Hepatocyte (in vitro differentiated cells): ENCODE measurements around the gene FLYWCH2. TPM values are rescaled to one million over a fixed set of nuclear protein-coding genes. Genes with fewer than 3 reads are reported as not detected.

ENCODE experiments used
- DNase-seq: peaks from one replicate; pipeline ENCODE4 v3.0.0-alpha.2; 2016; ENCODE audit warnings: low spot score
- H2AFZ ChIP-seq: fragments of 200-600 bp; sonication (generic); 2 replicates; pipeline ENCODE4 v1.6.0; 2016; ENCODE audit warnings: antibody characterized with exemption, mild to moderate bottlenecking
- H3K27ac ChIP-seq: fragments of 200-600 bp; sonication (generic); 2 replicates; pipeline ENCODE4 v1.5.1; 2016; ENCODE audit warnings: mild to moderate bottlenecking
- H3K27me3 ChIP-seq: fragments of 200-600 bp; sonication (generic); 2 replicates; pipeline ENCODE4 v1.6.1; 2016
- H3K36me3 ChIP-seq: fragments of 200-600 bp; sonication (generic); replicated peaks from 2 replicates; pipeline ENCODE4 v1.5.1; 2016; ENCODE audit warnings: low read depth; ENCODE audit not compliant: insufficient read depth
- H3K4me1 ChIP-seq: fragments of 200-600 bp; sonication (generic); 2 replicates; pipeline ENCODE4 v1.5.1; 2016; ENCODE audit warnings: mild to moderate bottlenecking, moderate library complexity; ENCODE audit not compliant: insufficient read depth
- H3K4me2 ChIP-seq: fragments of 200-600 bp; sonication (generic); 2 replicates; pipeline ENCODE4 v1.6.0; 2016
- H3K4me3 ChIP-seq: fragments of 200-600 bp; sonication (generic); 2 replicates; pipeline ENCODE4 v1.5.1; 2016; ENCODE audit warnings: mild to moderate bottlenecking
- H3K79me2 ChIP-seq: fragments of 200-600 bp; sonication (generic); 2 replicates; pipeline ENCODE4 v1.6.0; 2017; ENCODE audit warnings: mild to moderate bottlenecking
- H3K9me2 ChIP-seq: fragments of 200-600 bp; sonication (generic); replicated peaks from 2 replicates; pipeline ENCODE4 v1.6.0; 2017; ENCODE audit warnings: mild to moderate bottlenecking; ENCODE audit not compliant: insufficient read depth
- H3K9me3 ChIP-seq: fragments of 200-600 bp; sonication (generic); 2 replicates; pipeline ENCODE4 v1.5.1; 2016; ENCODE audit warnings: low read depth, mild to moderate bottlenecking
- H4K20me1 ChIP-seq: fragments of 200-600 bp; sonication (generic); 2 replicates; pipeline ENCODE4 v1.6.0; 2016; ENCODE audit warnings: mild to moderate bottlenecking; ENCODE audit not compliant: insufficient read depth, poor library complexity, severe bottlenecking
- EZH2 ChIP-seq: fragments of 200-600 bp; sonication (generic); IDR thresholded peaks from 2 replicates; pipeline ENCODE4 v1.6.1; 2016; ENCODE audit warnings: antibody characterized with exemption, mild to moderate bottlenecking, borderline replicate concordance
- EZH2phosphoT487 ChIP-seq: fragments of 200-600 bp; sonication (generic); IDR thresholded peaks from one replicate; pipeline ENCODE4 v1.6.1; 2018; ENCODE audit warnings: antibody characterized with exemption, mild to moderate bottlenecking, low read depth, moderate library complexity; ENCODE audit not compliant: unreplicated experiment, severe bottlenecking
- WGBS: methylation state at CpG from one replicate; pipeline ENCODE4 v1.1.6; 2016; ENCODE audit warnings: low lambda C conversion rate; ENCODE audit errors: missing lambda C conversion rate; 5-methylcytosine and 5-hydroxymethylcytosine counted together
- polyA plus RNA-seq: library from polyadenylated mRNA; unstranded; fragments of >200 nt; fragmentation: Nextera tagmentation; extraction: Ambion mirVana; gene quantifications from 2 replicates; pipeline ENCODE4 v1.2.1, GENCODE V29; 2016
- total RNA-seq: library from RNA; depleted of rRNA; stranded (reverse); fragments of >200 nt; gene quantifications from 2 replicates; pipeline ENCODE4 v1.2.3, GENCODE V29; 2014
- TF ChIP-seq, protein P1 (sequence below): fragments of 200-600 bp; sonication (generic); IDR thresholded peaks from 2 replicates; pipeline ENCODE4 v1.5.1; 2016; ENCODE audit warnings: antibody characterized with exemption, mild to moderate bottlenecking; ENCODE audit not compliant: poor library complexity

FLYWCH2 gene
- total and polyA plus RNA-seq, 2 experiments from 2014 or later: 40.0 to 45.1 TPM

DNA sequence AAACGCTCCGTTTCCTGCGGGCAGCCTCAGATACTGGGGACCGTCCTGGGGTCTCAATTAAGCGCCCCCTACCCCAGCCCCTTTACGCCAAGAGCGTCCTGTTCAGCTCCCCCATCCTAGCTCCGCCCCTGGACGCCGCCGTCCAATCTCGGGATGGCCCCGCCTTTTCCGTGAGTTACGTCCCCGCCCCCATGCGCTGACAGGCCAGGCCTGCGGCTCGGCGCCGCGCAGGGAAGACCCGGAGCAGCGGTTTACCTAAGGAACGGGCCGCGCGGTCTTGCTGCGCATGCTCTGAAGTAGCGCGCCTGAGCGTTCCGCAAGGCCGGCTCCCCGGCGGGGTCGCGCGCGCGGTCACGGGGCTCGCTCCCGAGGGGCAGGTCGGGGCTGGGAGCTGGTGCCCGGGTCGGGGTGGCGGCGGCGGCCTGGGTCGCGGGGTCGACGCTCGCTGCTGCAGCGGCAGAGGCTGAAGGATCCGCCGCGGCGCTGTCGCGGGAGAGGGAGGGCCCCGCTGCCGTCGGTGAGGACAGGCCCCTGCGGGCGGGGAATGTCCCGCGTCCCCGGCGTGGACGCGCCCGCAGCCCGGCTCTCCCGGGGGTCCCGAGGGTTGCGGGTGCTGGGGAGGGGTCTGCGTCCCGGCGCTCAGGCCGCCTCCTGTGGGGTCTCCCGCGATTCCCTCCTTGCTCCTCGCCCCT, 28.8 kb downstream of the FLYWCH2 start, which contains the start of gene FLYWCH1:
FLYWCH1 (plus strand) TSS at position 294 of the 692 bp plus-strand sequence. CDS start 17,755 bp downstream, outside the sequence.
- Histone ChIP-seq H3K9me3 (no peaks in the 10 kb centered on the region), H2AFZ (peak within 1 kb of the TSS; percentile 95), H3K4me3 (peak within 1 kb of the TSS; percentile 97), H3K4me2 (peak within 1 kb of the TSS; percentile 97), H3K36me3 (no peaks in the 10 kb centered on the region), H3K79me2 (no peaks in the 10 kb centered on the region), H3K27ac (peak within 1 kb of the TSS; percentile 52), H3K9me2 (no peaks in the 10 kb centered on the region), H3K4me1 (peaks cover 7% of the 10 kb centered on the region), H3K27me3 (no peaks in the 10 kb centered on the region), H4K20me1 (no peaks in the 10 kb centered on the region)
- TF ChIP-seq EZH2 (no peak), EZH2phosphoT487 (no peak)
- TF ChIP-seq, protein P1, sequence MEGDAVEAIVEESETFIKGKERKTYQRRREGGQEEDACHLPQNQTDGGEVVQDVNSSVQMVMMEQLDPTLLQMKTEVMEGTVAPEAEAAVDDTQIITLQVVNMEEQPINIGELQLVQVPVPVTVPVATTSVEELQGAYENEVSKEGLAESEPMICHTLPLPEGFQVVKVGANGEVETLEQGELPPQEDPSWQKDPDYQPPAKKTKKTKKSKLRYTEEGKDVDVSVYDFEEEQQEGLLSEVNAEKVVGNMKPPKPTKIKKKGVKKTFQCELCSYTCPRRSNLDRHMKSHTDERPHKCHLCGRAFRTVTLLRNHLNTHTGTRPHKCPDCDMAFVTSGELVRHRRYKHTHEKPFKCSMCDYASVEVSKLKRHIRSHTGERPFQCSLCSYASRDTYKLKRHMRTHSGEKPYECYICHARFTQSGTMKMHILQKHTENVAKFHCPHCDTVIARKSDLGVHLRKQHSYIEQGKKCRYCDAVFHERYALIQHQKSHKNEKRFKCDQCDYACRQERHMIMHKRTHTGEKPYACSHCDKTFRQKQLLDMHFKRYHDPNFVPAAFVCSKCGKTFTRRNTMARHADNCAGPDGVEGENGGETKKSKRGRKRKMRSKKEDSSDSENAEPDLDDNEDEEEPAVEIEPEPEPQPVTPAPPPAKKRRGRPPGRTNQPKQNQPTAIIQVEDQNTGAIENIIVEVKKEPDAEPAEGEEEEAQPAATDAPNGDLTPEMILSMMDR: no peak
- DNase-seq: peak; percentile 100
- 1% methylated on average over 50 of the region's 85 CpGs for WGBS

DNA sequence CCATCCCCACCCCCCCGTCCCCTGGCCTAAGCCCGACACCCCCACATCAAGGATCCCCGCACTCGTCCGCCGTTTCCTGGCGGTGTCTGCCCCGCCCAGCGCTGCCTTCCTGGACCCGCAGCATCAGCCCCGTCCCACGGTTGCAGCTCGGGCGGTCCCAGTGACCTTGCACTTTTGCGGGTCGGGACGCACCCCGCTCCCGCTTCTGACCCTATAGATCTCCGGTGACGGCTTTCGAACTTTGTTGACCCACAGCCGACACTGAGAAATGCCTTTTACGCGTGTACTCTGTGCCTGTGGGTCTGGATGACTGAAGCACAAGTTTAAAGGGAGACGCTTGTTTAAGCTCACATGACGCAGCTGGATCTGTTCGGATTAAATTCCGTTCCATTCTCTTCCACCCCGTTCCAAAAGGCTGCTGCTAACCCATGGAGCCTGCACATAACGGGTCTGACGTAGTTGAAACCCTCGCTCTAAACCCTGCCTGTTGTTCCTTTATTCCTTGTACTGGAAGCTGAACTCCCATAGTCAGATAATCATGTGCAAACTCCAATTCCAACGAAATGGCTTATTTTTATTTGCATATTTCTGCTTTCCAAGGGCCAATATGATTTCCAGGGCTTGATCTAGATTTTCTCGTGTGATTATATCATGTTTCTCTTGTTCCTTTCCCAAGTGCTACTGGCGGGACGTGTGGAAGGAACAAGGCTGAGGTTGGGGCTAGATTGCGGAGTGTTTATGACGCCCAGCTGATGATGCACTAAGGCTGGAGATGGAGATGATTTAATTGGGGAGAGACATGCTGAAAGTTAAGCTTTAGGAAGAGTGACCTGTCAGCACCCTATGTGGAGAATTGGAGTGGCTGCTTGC, 29.6 kb downstream of the FLYWCH2 start:
- 8% methylated on average over 34 of the region's 39 CpGs for WGBS
- peak overlapping the region; percentile 97 for H3K4me2 ChIP-seq
- no peak for TF ChIP-seq EZH2phosphoT487
- TF ChIP-seq, protein P1: no peak
- TF ChIP-seq EZH2: no peak

DNA sequence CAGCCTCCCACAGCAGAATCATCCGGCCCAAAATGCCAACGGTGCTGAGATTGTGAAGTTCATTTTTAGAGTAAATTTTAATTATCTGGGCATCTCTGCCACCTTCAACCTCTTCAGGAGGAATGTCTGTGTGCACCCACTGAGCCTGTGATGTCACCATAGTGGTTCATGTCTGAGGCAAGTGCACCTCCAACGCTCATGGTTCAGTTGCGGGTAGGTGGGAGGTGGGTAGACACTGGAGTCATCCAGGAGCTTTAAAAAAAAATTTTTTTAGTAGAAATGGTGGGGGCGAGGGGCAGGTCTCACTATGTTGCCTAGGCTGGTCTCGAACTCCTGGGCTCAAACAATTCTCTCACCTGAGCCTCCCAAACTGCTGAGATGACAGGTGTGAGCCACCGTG, 30.6 kb downstream of the FLYWCH2 start:
- DNase-seq: no peak
- Histone ChIP-seq H2AFZ (no peak overlapping the region), H3K27me3 (no peaks in the 10 kb centered on the region), H3K79me2 (no peaks in the 10 kb centered on the region), H3K9me2 (no peaks in the 10 kb centered on the region), H4K20me1 (no peaks in the 10 kb centered on the region), H3K4me2 (peak overlapping the region; percentile 97), H3K36me3 (no peaks in the 10 kb centered on the region), H3K9me3 (no peaks in the 10 kb centered on the region), H3K4me1 (peaks cover 7% of the 10 kb centered on the region), H3K27ac (no peak overlapping the region), H3K4me3 (no peak overlapping the region)
- TF ChIP-seq, protein P1: no peak
- TF ChIP-seq EZH2phosphoT487 (no peak), EZH2 (no peak)
- WGBS: 95% methylated on average over 7 of the region's 7 CpGs

More for the DNA sequence above, 29.6 kb downstream of the FLYWCH2 start:
- Histone ChIP-seq H3K4me1 (peaks cover 7% of the 10 kb centered on the region), H3K9me3 (no peaks in the 10 kb centered on the region), H3K27me3 (no peaks in the 10 kb centered on the region), H2AFZ (peak overlapping the region; percentile 95), H3K27ac (peak overlapping the region; percentile 52), H4K20me1 (no peaks in the 10 kb centered on the region), H3K4me3 (peak overlapping the region; percentile 97), H3K36me3 (no peaks in the 10 kb centered on the region), H3K9me2 (no peaks in the 10 kb centered on the region), H3K79me2 (no peaks in the 10 kb centered on the region)
- DNase-seq: peak; percentile 51
